HL-60 (cell line): Measurements from ENCODE around the gene ANKRD55.
A peak's percentile ranks its signal among the peaks of the same experiment; 100 is the strongest.

Experiments used
- DNase-seq, 2 experiments: peaks; one replicate each; pipeline ENCODE4 v3.0.0-alpha.2; 2010 to 2020; ENCODE audit warnings: low read depth in 1 of 2, low spot score in 1 of 2
- H3K27ac ChIP-seq: fragments of 250-450 bp; sonication (Bioruptor Pico); replicated peaks from 2 replicates; pipeline ENCODE4 v1.5.1; 2020; ENCODE audit warnings: mild to moderate bottlenecking, moderate library complexity
- H3K27me3 ChIP-seq: fragments of 250-450 bp; sonication (Bioruptor Pico); 2 replicates; pipeline ENCODE4 v1.5.1; 2021; ENCODE audit warnings: mild to moderate bottlenecking, moderate library complexity; ENCODE audit not compliant: insufficient read depth, poor library complexity, severe bottlenecking
- H3K4me3 ChIP-seq: replicated peaks from 2 replicates; pipeline ENCODE4 v1.5.1; 2011; ENCODE audit warnings: mild to moderate bottlenecking, control low read depth, low read length; ENCODE audit not compliant: insufficient read depth
- GABPA ChIP-seq: IDR thresholded peaks from 2 replicates; pipeline ENCODE4 v1.6.1; 2012; ENCODE audit warnings: low read depth
- POLR2AphosphoS5 ChIP-seq: IDR thresholded peaks from 2 replicates; pipeline ENCODE4 v1.6.1; 2012; ENCODE audit warnings: low read depth
- SPI1 ChIP-seq: IDR thresholded peaks from 2 replicates; pipeline ENCODE4 v1.6.1; 2012; ENCODE audit warnings: low read depth, mild to moderate bottlenecking, borderline replicate concordance
- TF ChIP-seq, protein P1 (sequence below): IDR thresholded peaks from 2 replicates; pipeline ENCODE4 v1.6.1; 2012; ENCODE audit warnings: low read depth; ENCODE audit not compliant: insufficient replicate concordance
- TF ChIP-seq, protein P2 (sequence below): IDR thresholded peaks from one replicate; pipeline ENCODE4 v1.5.1; 2011; ENCODE audit warnings: low read length, control low read depth, inconsistent platforms; ENCODE audit not compliant: insufficient read depth

ANKRD55 gene

DNA sequence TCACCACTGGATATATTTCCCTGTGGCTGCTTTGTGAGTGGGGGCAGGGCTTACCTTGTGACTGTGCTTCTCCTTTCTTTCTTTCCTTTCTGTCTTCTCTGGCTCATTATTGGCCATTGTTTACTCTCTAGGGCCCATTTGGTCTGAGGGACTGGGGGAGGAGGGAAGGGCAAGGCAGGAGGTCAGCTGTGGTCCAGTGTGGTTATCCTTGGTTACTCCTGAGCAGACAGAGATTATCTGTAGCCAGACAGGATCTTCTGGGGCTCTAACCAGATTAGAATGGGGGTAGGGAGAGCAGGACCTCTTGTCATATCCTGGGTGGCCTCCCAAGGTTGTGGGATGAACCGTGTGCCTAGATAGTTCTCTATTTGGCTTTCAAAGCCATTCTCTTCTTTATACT lies 71.2 kb downstream of the ANKRD55 start:
- peak in 1 of 2 experiments; percentile 16 for DNase-seq
- H3K27me3 ChIP-seq: no peaks in the 10 kb centered on the region
- H3K27ac ChIP-seq: peak overlapping the region; percentile 42; the same call in 1 of the 2 replicates
- TF ChIP-seq POLR2AphosphoS5: no peak
- TF ChIP-seq GABPA: no peak
- TF ChIP-seq, protein P1, sequence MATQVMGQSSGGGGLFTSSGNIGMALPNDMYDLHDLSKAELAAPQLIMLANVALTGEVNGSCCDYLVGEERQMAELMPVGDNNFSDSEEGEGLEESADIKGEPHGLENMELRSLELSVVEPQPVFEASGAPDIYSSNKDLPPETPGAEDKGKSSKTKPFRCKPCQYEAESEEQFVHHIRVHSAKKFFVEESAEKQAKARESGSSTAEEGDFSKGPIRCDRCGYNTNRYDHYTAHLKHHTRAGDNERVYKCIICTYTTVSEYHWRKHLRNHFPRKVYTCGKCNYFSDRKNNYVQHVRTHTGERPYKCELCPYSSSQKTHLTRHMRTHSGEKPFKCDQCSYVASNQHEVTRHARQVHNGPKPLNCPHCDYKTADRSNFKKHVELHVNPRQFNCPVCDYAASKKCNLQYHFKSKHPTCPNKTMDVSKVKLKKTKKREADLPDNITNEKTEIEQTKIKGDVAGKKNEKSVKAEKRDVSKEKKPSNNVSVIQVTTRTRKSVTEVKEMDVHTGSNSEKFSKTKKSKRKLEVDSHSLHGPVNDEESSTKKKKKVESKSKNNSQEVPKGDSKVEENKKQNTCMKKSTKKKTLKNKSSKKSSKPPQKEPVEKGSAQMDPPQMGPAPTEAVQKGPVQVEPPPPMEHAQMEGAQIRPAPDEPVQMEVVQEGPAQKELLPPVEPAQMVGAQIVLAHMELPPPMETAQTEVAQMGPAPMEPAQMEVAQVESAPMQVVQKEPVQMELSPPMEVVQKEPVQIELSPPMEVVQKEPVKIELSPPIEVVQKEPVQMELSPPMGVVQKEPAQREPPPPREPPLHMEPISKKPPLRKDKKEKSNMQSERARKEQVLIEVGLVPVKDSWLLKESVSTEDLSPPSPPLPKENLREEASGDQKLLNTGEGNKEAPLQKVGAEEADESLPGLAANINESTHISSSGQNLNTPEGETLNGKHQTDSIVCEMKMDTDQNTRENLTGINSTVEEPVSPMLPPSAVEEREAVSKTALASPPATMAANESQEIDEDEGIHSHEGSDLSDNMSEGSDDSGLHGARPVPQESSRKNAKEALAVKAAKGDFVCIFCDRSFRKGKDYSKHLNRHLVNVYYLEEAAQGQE: no peak
- no peak for TF ChIP-seq SPI1
- H3K4me3 ChIP-seq: no peak overlapping the region

DNA sequence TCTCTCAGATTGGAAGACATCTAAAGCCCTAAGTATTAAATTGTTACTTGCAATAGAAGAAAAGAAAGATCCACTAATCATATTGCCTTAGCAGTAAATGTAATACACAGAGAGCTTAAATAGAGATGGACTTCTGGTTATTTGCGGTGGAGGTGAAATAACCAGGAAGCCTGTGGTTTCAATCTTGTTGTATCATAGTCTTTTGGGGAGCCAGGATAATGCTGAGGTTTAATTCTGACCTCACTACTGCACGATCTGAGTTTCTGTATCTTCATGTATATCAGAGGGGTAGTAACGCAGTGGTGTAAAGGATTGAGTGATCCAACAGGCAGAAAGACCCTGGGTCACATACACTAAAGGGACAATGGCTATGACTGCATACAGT lies 71.7 kb downstream of the ANKRD55 start:
- H3K27ac ChIP-seq: peak overlapping the region; percentile 42; the same call in 1 of the 2 replicates
- TF ChIP-seq POLR2AphosphoS5: no peak
- no peak for TF ChIP-seq GABPA
- TF ChIP-seq, protein P1: no peak
- no peak for TF ChIP-seq SPI1
- TF ChIP-seq, protein P2, sequence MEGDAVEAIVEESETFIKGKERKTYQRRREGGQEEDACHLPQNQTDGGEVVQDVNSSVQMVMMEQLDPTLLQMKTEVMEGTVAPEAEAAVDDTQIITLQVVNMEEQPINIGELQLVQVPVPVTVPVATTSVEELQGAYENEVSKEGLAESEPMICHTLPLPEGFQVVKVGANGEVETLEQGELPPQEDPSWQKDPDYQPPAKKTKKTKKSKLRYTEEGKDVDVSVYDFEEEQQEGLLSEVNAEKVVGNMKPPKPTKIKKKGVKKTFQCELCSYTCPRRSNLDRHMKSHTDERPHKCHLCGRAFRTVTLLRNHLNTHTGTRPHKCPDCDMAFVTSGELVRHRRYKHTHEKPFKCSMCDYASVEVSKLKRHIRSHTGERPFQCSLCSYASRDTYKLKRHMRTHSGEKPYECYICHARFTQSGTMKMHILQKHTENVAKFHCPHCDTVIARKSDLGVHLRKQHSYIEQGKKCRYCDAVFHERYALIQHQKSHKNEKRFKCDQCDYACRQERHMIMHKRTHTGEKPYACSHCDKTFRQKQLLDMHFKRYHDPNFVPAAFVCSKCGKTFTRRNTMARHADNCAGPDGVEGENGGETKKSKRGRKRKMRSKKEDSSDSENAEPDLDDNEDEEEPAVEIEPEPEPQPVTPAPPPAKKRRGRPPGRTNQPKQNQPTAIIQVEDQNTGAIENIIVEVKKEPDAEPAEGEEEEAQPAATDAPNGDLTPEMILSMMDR: no peak
- no peak overlapping the region for H3K4me3 ChIP-seq
- no peak for DNase-seq
- no peaks in the 10 kb centered on the region for H3K27me3 ChIP-seq

DNA sequence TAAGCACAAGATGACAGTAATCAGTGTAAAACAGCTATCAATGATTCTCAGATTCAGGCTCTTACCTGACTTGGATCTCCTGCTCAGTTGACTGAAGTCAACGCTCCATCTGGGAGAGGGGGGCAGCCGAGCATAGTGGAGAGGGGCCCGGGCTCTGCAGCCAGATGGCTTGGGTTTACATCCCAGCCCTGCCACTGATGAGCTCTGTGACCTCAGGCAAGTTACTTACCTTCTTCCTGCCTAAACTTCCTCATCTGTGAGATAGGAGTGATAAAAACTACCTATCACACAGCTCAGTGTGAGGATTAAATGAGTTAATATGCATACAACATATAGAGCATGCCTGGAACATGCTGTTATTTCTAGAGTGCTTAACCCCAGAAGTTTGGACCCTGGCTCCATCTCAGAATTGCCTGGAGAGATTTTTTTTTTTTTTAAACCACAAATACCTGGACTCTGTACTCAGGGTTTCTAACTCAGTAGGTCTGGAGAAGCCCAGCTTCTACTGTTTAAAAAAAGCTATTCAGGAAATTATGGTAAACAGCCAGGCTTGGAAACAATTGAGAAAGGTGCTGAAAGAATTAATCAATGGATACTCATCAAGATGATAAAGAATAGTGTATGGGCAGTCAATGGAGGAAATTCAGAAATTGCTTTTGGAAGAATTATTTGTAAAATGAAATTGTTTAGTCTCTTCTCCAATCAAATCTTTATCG lies 72.2 kb downstream of the ANKRD55 start:
- H3K27me3 ChIP-seq: no peaks in the 10 kb centered on the region
- TF ChIP-seq POLR2AphosphoS5 (no peak), SPI1 (no peak), GABPA (no peak)
- TF ChIP-seq, protein P2: no peak
- TF ChIP-seq, protein P1: no peak
- peak overlapping the region; percentile 77 for H3K27ac ChIP-seq
- H3K4me3 ChIP-seq: no peak overlapping the region
- no peak for DNase-seq
